GM21390 (cell line): Measurements from ENCODE around the gene ATXN1.
"Not testable (repeated sequence)": the region's sequence is repeated elsewhere in the genome, so short reads cannot be mapped to it uniquely, and the experiment has no call there.

Experiments
- ATAC-seq: cut with Tn5 transposase; IDR thresholded peaks from one replicate; pipeline ENCODE4 v1.9.1; 2021; ENCODE audit not compliant: unreplicated experiment

Gene ATXN1

DNA sequence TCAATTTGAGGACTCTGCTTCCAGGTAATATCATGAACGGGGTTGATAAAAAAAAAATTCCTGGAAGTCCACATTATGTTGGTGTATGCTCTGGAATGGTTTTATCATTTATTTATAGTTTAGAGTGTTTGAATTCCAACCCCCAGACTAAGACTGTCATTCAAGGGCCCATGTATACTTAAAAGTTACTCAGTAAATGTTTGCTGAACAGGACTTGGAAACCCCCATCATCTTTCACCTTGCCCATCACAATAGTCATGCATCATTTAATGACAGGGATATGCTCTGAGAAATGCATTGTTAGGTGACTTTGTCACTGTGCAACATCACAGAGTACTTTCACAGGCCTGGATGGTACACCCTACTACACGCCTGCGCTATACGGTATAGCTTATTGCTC is 104.8 kb downstream of the ATXN1 start:
- ATAC-seq, result no peak

- ATAC-seq, result no peak
Observed at GRCh38 chr6:16654701-16655100, 106.6 kb downstream of the ATXN1 start.

DNA sequence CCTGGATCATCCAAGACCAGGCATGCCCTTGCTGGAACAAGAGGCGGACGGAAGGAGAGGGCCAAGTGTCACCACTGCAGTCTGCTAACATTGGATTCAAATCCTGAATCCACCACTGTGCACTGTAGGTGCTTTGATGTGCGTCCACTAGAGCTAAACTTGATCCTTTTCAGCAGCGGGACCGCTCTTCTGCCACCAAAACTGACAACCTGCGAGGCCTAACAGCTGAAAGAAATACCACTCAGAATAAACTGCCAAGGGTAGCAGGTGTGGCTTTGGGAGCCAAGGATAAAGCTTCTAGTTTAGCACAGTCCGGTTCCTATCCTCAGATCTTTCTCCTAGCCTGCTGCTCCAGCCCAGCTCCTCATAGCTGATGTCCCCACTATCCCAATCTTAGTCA is 108.0 kb downstream of the ATXN1 start:
- ATAC-seq, result no peak

DNA sequence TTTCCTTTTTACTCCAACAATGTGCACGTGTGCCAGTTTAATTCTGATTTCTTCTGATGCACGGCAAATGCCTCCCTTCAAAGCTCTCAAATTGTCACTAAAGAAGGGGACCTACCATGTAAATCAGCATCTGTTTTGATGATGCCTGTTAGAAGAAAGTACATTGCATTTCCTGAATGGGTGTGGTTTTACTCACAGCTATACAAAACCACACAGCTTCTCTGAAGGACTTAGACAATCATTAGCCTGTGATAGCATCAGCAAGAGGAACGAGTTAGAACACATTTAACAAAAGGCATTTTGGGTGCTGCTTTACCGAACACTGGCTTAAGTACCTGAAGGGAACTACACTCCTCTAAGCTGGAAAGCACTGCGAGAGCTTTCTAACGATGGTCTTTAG is 109.4 kb downstream of the ATXN1 start:
- ATAC-seq, result peak; percentile 82

- no peak for ATAC-seq
Observed at GRCh38 chr6:16649890-16650289, 111.4 kb downstream of the ATXN1 start.

- ATAC-seq, result no peak
Observed at GRCh38 chr6:16649241-16649640, 112.0 kb downstream of the ATXN1 start.

DNA sequence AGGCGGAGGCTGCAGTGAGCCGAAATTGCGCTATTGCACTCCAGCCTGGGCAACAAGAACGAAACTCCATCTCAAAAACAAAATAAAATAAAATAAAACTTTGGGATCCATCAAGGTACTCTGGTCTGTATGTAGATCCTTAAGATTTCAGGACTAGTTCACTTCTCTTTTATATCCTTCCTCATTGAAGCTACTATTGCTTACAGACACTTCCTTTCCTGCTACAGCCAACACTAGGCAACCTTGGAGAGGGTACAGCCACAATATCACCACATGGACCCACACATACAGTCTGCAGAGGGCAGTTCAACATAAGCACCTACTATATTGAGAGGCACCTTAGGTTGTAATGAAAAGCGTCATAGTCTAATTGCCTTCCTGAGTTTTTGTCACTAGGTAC is 113.3 kb downstream of the ATXN1 start:
- no peak for ATAC-seq

- ATAC-seq, result no peak
Observed at GRCh38 chr6:16647422-16647821, 113.8 kb downstream of the ATXN1 start.

GRCh38 chr6:16644540-16645250 is 116.6 kb downstream of the ATXN1 start:
- no peak for ATAC-seq

- ATAC-seq, result no peak
Observed at GRCh38 chr6:16639684-16640480, 121.4 kb downstream of the ATXN1 start.

GRCh38 chr6:16637635-16638034 is 123.6 kb downstream of the ATXN1 start:
- no peak for ATAC-seq

GRCh38 chr6:16635810-16636602 is 125.3 kb downstream of the ATXN1 start:
- ATAC-seq, result peak; percentile 43

- no peak for ATAC-seq
Observed at GRCh38 chr6:16635291-16635809, 125.9 kb downstream of the ATXN1 start.

GRCh38 chr6:16634855-16635254 is 126.4 kb downstream of the ATXN1 start:
- no peak for ATAC-seq

GRCh38 chr6:16633961-16634360 is 127.3 kb downstream of the ATXN1 start:
- no peak for ATAC-seq

- ATAC-seq, result no peak
Observed at GRCh38 chr6:16633465-16633864, 127.8 kb downstream of the ATXN1 start.

DNA sequence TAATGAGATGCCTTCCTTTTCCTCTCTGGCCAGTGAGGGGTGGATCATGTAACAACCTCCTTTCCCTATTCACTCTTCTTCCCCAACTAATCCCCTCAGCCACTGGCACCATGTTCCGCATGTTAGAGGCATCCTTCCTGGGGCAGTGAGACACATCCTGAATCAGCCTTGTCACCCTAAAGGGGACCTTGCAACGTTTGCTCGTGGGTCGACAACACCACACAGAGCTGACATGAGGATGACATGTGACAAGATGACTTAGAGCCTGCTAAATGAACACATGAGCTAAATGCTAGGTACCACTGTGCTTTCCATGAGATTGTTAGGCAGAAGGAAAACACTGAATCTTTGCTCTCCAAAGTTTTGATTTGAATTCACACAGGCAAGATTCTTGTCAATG is 129.2 kb downstream of the ATXN1 start:
- no peak for ATAC-seq

DNA sequence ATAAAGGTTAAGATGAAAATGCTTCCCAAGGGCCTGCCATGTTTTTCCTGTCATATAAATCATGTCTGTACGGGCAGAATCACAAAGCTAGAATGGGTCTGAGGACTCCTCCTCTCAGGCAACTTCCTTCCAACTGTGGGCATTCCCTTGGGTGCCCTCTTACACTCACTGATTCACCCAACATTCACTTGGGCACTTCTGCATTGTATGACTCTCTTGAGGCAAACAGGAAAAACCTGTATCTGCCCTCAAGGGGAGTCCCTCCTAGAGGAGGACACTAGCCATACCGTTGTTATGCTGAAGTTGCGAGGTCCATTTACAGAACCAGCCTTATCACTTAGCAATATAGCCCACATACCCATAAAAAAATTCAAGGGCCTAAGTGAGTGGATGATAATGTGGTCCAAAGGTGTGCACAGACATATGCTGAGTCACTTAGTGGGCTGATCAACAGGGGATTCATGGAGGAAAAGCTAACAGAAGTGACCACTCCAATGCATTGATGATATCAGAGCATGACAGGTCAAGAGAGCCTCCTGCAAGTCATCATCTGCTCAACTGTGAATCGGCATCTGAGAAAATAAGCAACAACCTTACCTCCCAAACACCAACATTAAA is 131.1 kb downstream of the ATXN1 start:
- ATAC-seq, result no peak

- not testable (repeated sequence) for ATAC-seq
Observed at GRCh38 chr6:16628580-16628979, 132.7 kb downstream of the ATXN1 start.

DNA sequence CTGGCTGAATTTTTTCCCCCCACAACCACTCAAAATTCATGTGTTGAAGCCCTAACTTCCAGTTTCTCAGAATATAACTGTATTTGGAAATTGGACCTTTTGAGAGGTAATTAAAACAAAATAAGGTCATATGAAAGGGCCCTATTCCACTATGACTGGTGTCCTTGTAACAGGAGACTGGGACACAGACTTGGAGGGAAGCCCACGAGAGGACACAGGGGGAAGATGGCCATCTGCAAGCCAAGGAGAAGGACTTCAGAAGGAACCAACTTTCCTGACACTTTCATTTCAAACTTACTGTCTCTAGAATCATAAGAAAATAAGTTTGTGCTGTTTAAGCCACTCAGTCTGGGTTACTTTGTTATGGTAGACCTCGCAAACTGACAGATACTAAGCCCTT is 134.6 kb downstream of the ATXN1 start:
- ATAC-seq, result no peak
